ENCODE measurements around the gene GABRB3.

The GABRB3 gene

GRCh38 chr15:26702381-26702780 is 70.5 kb downstream of the GABRB3 start:
- Histone ChIP-seq H3K4me3 (ENCODE audit: low read depth, low read length) (no peak overlapping the region), H3K36me3 (replicated peaks) (no peaks in the 10 kb centered on the region), H3K27ac (no peak overlapping the region), H3K27me3 (replicated peaks) (no peaks in the 10 kb centered on the region)
- in situ Hi-C loops (cut with HindIII; ENCODE audit: low pct_ligation_motif_present, low sequenced_read_pairs), result no loop called here
- DNase-seq, result no peak
- TF ChIP-seq, protein P1, sequence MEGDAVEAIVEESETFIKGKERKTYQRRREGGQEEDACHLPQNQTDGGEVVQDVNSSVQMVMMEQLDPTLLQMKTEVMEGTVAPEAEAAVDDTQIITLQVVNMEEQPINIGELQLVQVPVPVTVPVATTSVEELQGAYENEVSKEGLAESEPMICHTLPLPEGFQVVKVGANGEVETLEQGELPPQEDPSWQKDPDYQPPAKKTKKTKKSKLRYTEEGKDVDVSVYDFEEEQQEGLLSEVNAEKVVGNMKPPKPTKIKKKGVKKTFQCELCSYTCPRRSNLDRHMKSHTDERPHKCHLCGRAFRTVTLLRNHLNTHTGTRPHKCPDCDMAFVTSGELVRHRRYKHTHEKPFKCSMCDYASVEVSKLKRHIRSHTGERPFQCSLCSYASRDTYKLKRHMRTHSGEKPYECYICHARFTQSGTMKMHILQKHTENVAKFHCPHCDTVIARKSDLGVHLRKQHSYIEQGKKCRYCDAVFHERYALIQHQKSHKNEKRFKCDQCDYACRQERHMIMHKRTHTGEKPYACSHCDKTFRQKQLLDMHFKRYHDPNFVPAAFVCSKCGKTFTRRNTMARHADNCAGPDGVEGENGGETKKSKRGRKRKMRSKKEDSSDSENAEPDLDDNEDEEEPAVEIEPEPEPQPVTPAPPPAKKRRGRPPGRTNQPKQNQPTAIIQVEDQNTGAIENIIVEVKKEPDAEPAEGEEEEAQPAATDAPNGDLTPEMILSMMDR (IDR thresholded peaks at IDR 0.05; ENCODE audit: low read depth, low read length, missing control alignments), result no peak

DNA sequence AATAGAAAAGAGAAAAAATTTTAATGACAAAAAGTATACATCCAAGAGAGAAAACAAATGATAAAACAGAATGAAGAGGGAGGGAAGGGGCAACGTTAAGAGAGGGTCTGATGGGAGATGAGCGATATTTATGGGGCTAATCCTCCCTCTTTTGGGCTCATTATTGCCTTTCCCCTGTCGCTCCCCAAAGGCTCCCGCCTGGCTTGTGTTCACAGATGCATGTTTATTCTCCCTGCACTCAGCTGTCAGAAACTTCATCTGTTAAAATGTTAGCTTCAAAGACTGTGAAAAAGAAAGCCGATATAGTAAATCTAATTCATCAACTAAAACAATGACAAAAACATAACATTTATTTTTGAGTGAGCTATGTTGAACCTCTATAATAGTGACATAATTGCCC is 74.3 kb downstream of the GABRB3 start:
- no peak for DNase-seq
- H3K4me3 ChIP-seq (ENCODE audit: low read depth, low read length), result no peak overlapping the region
- in situ Hi-C loops (cut with HindIII; ENCODE audit: low pct_ligation_motif_present, low sequenced_read_pairs), result no loop called here
- H3K36me3 ChIP-seq (replicated peaks), result no peaks in the 10 kb centered on the region
- no peaks in the 10 kb centered on the region for H3K27me3 ChIP-seq (replicated peaks)
- TF ChIP-seq, protein P1 (IDR thresholded peaks at IDR 0.05; ENCODE audit: low read depth, low read length, missing control alignments), result no peak
- H3K27ac ChIP-seq, result no peak overlapping the region

DNA sequence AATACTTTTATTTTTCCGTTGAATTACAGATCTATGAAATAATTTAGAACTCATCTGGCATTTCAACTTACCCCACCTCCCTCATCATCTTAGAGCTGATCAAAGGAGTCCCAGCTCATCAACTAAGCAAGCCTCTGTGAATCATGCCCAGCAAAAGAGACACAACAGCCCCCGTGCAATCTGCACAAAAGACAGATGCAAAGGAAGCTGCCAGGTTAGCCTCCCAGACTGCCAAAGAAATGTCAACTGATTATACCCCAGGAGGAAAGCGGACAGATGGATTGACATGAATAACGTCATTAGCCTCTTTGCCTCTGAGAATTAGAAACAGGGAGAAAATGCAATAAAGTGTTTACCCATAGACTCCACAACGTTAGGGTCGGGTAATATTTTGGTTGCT is 75.0 kb downstream of the GABRB3 start:
- no peaks in the 10 kb centered on the region for H3K27me3 ChIP-seq (replicated peaks)
- TF ChIP-seq, protein P1 (IDR thresholded peaks at IDR 0.05; ENCODE audit: low read depth, low read length, missing control alignments), result no peak

GRCh38 chr15:26691249-26691648 is 81.6 kb downstream of the GABRB3 start:
- in situ Hi-C loops (cut with HindIII; ENCODE audit: low pct_ligation_motif_present, low sequenced_read_pairs), result no loop called here
- no peak overlapping the region for H3K27ac ChIP-seq
- DNase-seq, result no peak
- H3K27me3 ChIP-seq (replicated peaks), result no peaks in the 10 kb centered on the region
- H3K4me3 ChIP-seq (ENCODE audit: low read depth, low read length), result no peak overlapping the region
- TF ChIP-seq, protein P1 (IDR thresholded peaks at IDR 0.05; ENCODE audit: low read depth, low read length, missing control alignments), result no peak
- H3K36me3 ChIP-seq (replicated peaks), result no peaks in the 10 kb centered on the region

More for the DNA sequence above, 75.0 kb downstream of the GABRB3 start:
- no peak overlapping the region for H3K4me3 ChIP-seq (ENCODE audit: low read depth, low read length)
- in situ Hi-C loops (cut with HindIII; ENCODE audit: low pct_ligation_motif_present, low sequenced_read_pairs), result no loop called here
- H3K36me3 ChIP-seq (replicated peaks), result no peaks in the 10 kb centered on the region
- H3K27ac ChIP-seq, result no peak overlapping the region
- no peak for DNase-seq

DNA sequence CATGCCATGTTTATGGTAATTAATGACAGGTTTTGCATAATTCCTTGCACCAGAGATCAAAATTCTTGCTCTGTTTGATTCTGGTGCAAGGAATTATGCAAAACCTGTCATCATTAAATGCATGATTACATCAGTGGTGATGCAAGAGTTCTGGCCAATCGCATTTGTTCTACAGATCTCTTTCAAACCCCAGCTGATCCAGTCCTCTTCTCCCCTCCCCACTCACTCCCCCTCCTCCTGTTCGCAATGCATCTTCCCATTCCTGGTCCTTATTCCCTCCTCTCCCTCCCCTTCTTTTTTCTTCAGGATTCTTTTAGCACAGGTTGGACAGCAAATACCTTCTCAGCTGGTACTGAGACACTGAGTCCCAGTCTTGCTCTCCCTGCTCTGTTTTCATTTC is 82.1 kb downstream of the GABRB3 start:
- TF ChIP-seq, protein P1 (IDR thresholded peaks at IDR 0.05; ENCODE audit: low read depth, low read length, missing control alignments), result no peak
- Histone ChIP-seq H3K27ac (no peak overlapping the region), H3K36me3 (replicated peaks) (no peaks in the 10 kb centered on the region), H3K4me3 (ENCODE audit: low read depth, low read length) (no peak overlapping the region), H3K27me3 (replicated peaks) (no peaks in the 10 kb centered on the region)
- in situ Hi-C loops (cut with HindIII; ENCODE audit: low pct_ligation_motif_present, low sequenced_read_pairs), result no loop called here
- no peak for DNase-seq

DNA sequence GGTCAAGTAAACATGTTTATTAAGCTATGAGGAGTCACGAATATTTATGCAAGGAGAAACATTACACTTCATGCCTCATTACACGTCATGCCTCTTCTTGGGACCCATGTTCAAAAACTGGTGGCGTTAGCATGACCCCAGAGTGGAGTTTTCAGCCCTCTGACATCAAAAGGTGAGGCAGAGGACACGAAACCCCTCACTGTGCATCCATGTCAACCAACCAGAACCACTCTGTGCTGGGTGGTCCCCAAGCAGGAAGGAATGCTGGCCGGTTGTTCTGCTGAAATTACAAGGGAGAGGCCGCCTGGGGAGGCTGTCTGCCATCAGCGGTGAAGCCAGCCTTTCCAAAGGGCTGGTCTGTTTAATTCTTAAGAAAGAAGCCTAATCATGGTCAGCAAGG is 83.4 kb downstream of the GABRB3 start:
- no peaks in the 10 kb centered on the region for H3K27me3 ChIP-seq (replicated peaks)
- no peak for DNase-seq
- TF ChIP-seq, protein P1 (IDR thresholded peaks at IDR 0.05; ENCODE audit: low read depth, low read length, missing control alignments), result no peak
- no peak overlapping the region for H3K4me3 ChIP-seq (ENCODE audit: low read depth, low read length)
- H3K36me3 ChIP-seq (replicated peaks), result no peaks in the 10 kb centered on the region
- no peak overlapping the region for H3K27ac ChIP-seq
- in situ Hi-C loops (cut with HindIII; ENCODE audit: low pct_ligation_motif_present, low sequenced_read_pairs), result no loop called here
